Myocyte (in vitro differentiated cells): ENCODE results near the gene ITGA5. TPM values are rescaled to one million over a fixed set of nuclear protein-coding genes. Genes with fewer than 3 reads are reported as not detected.
A peak's percentile ranks its signal among the peaks of the same experiment; 100 is the strongest.

Source experiments
- DNase-seq: peaks from one replicate; pipeline ENCODE4 v3.0.0-alpha.2; 2012; ENCODE audit warnings: low read depth
- polyA plus RNA-seq: library from polyadenylated mRNA; unstranded; fragments of >200 nt; gene quantifications from one replicate; pipeline ENCODE4 v1.2.1, GENCODE V29; 2012; ENCODE audit warnings: missing spikeins
- total RNA-seq: library from RNA; depleted of rRNA; stranded (reverse); fragments of >200 nt; gene quantifications from 2 replicates; pipeline ENCODE4 v1.2.3, GENCODE V29; 2014

The ITGA5 gene
- total RNA-seq: 156 and 221 TPM in 2 replicates
- 195 TPM for polyA plus RNA-seq

GRCh38 chr12:54419088-54419887 lies at the start of gene ITGA5:
ITGA5 (minus strand) TSS chr12:54419266; CDS start chr12:54419198, 68 bp downstream.
- DNase-seq: peak; percentile 83

GRCh38 chr12:54465857-54466523 lies 46.9 kb upstream of the ITGA5 start:
- DNase-seq: no peak

- DNase-seq: peak; percentile 28
These were observed 44.4 kb upstream of the ITGA5 start for GRCh38 chr12:54463484-54463883.

- peak; percentile 66 for DNase-seq
These were observed 44.0 kb upstream of the ITGA5 start for GRCh38 chr12:54463034-54463433.

GRCh38 chr12:54460317-54460923 lies 41.4 kb upstream of the ITGA5 start:
- no peak for DNase-seq

GRCh38 chr12:54459355-54459754 lies 40.3 kb upstream of the ITGA5 start:
- DNase-seq: no peak

- no peak for DNase-seq
These were observed 36.8 kb upstream of the ITGA5 start for GRCh38 chr12:54455760-54456469.

GRCh38 chr12:54452628-54453027 lies 33.6 kb upstream of the ITGA5 start:
- no peak for DNase-seq

GRCh38 chr12:54448344-54448743 lies 29.3 kb upstream of the ITGA5 start:
- no peak for DNase-seq

- no peak for DNase-seq
These were observed 28.9 kb upstream of the ITGA5 start for GRCh38 chr12:54447917-54448316.

GRCh38 chr12:54444206-54444605 lies 25.1 kb upstream of the ITGA5 start:
- DNase-seq: no peak

- no peak for DNase-seq
These were observed 24.4 kb upstream of the ITGA5 start for GRCh38 chr12:54443446-54443845.

- no peak for DNase-seq
These were observed 23.9 kb upstream of the ITGA5 start for GRCh38 chr12:54442961-54443360.

GRCh38 chr12:54442099-54442498 lies 23.0 kb upstream of the ITGA5 start:
- no peak for DNase-seq

GRCh38 chr12:54439521-54440255 lies 20.6 kb upstream of the ITGA5 start:
- peak; percentile 74 for DNase-seq

GRCh38 chr12:54439096-54439495 lies 20.0 kb upstream of the ITGA5 start:
- no peak for DNase-seq

GRCh38 chr12:54438517-54438916 lies 19.5 kb upstream of the ITGA5 start:
- no peak for DNase-seq

- no peak for DNase-seq
These were observed 18.6 kb upstream of the ITGA5 start for GRCh38 chr12:54437697-54438096.

GRCh38 chr12:54437243-54437642 lies 18.2 kb upstream of the ITGA5 start:
- no peak for DNase-seq

- DNase-seq: no peak
These were observed 13.7 kb upstream of the ITGA5 start for GRCh38 chr12:54432815-54433164.
